H9 (cell line): Measurements from ENCODE around the gene ZFY. TPM values are rescaled to one million over a fixed set of nuclear protein-coding genes. Genes with fewer than 3 reads are reported as not detected.

Experiments
- DNase-seq: peaks from one replicate; pipeline ENCODE4 v3.0.0-alpha.2; 2017
- H2AFZ ChIP-seq: one replicate; pipeline ENCODE4 v1.6.1; 2013; ENCODE audit warnings: mild to moderate bottlenecking, low read length, control low read depth, moderate library complexity
- H2AK5ac ChIP-seq: 2 replicates; pipeline ENCODE4 v1.6.1; 2013; ENCODE audit warnings: low read length, control low read depth, mixed read lengths; ENCODE audit not compliant: insufficient read length
- H2BK120ac ChIP-seq: one replicate; pipeline ENCODE4 v1.6.1; 2013; ENCODE audit warnings: low read depth, mild to moderate bottlenecking, low read length, control low read depth, inconsistent platforms; ENCODE audit not compliant: poor library complexity, severe bottlenecking
- H2BK12ac ChIP-seq: 2 replicates; pipeline ENCODE4 v1.6.1; 2013; ENCODE audit warnings: low read length, control low read depth, mixed read lengths, low read depth; ENCODE audit not compliant: insufficient read length
- H2BK15ac ChIP-seq: 2 replicates; pipeline ENCODE4 v1.6.1; 2013; ENCODE audit warnings: low read depth, low read length, control low read depth
- H2BK20ac ChIP-seq: one replicate; pipeline ENCODE4 v1.6.1; 2013; ENCODE audit warnings: low read depth, mild to moderate bottlenecking, low read length, control low read depth, inconsistent platforms; ENCODE audit not compliant: poor library complexity, severe bottlenecking
- H2BK5ac ChIP-seq: 2 replicates; pipeline ENCODE4 v1.6.1; 2013; ENCODE audit warnings: low read length, control low read depth, mixed read lengths; ENCODE audit not compliant: insufficient read length
- H3K14ac ChIP-seq: 2 replicates; pipeline ENCODE4 v1.6.1; 2013; ENCODE audit warnings: low read length, control low read depth; ENCODE audit not compliant: insufficient read depth
- H3K18ac ChIP-seq: 2 replicates; pipeline ENCODE4 v1.6.1; 2013; ENCODE audit warnings: low read depth, mild to moderate bottlenecking, mixed read lengths, low read length, control low read depth; ENCODE audit not compliant: insufficient read length
- H3K23ac ChIP-seq: 2 replicates; pipeline ENCODE4 v1.6.1; 2013; ENCODE audit warnings: low read length, control low read depth, mixed read lengths, low read depth; ENCODE audit not compliant: insufficient read length
- H3K23me2 ChIP-seq: 2 replicates; pipeline ENCODE4 v1.6.1; 2013; ENCODE audit warnings: low read depth, mild to moderate bottlenecking, mixed read lengths, low read length, control low read depth; ENCODE audit not compliant: insufficient read length, poor library complexity, severe bottlenecking
- H3K27ac ChIP-seq: 2 replicates; pipeline ENCODE4 v1.5.1; 2013; ENCODE audit warnings: low read length, control low read depth, mixed read lengths, low read depth; ENCODE audit not compliant: insufficient read length
- H3K27me3 ChIP-seq: 2 replicates; pipeline ENCODE4 v1.6.1; 2013; ENCODE audit warnings: low read length, control low read depth, inconsistent platforms; ENCODE audit not compliant: insufficient read depth
- H3K4ac ChIP-seq: 2 replicates; pipeline ENCODE4 v1.6.1; 2013; ENCODE audit warnings: low read depth, mild to moderate bottlenecking, control low read depth, inconsistent platforms, low read length, moderate library complexity
- H3K4me1 ChIP-seq: 2 replicates; pipeline ENCODE4 v1.6.1; 2013; ENCODE audit warnings: low read length, control low read depth, inconsistent platforms; ENCODE audit not compliant: insufficient read depth
- H3K4me2 ChIP-seq: 2 replicates; pipeline ENCODE4 v1.6.1; 2013; ENCODE audit warnings: low read length, control low read depth, mixed read lengths; ENCODE audit not compliant: insufficient read length, insufficient read depth
- H3K56ac ChIP-seq: 2 replicates; pipeline ENCODE4 v1.6.1; 2013; ENCODE audit warnings: low read depth, mild to moderate bottlenecking, mixed read lengths, low read length, control low read depth; ENCODE audit not compliant: insufficient read length
- H3K79me1 ChIP-seq: 2 replicates; pipeline ENCODE4 v1.6.1; 2013; ENCODE audit warnings: low read depth, mild to moderate bottlenecking, moderate library complexity, low read length, control low read depth, inconsistent platforms; ENCODE audit not compliant: insufficient read depth, poor library complexity, severe bottlenecking
- H3K79me2 ChIP-seq: 2 replicates; pipeline ENCODE4 v1.6.1; 2013; ENCODE audit warnings: low read length, control low read depth, inconsistent platforms; ENCODE audit not compliant: insufficient read depth
- H3K9ac ChIP-seq: 2 replicates; pipeline ENCODE4 v1.6.1; 2013; ENCODE audit warnings: low read length, control low read depth, mixed read lengths; ENCODE audit not compliant: insufficient read length; ENCODE audit errors: extremely low read depth
- H3K9me3 ChIP-seq: one replicate; pipeline ENCODE4 v1.6.1; 2013; ENCODE audit warnings: low read depth, low read length, inconsistent platforms; ENCODE audit not compliant: control insufficient read depth
- H3T11ph ChIP-seq: one replicate; pipeline ENCODE4 v1.6.1; 2013; ENCODE audit warnings: mild to moderate bottlenecking, low read length, control low read depth, inconsistent platforms
- H4K20me1 ChIP-seq: one replicate; pipeline ENCODE4 v1.6.1; 2013; ENCODE audit not compliant: control insufficient read depth, insufficient read length, insufficient read depth
- H4K5ac ChIP-seq: 2 replicates; pipeline ENCODE4 v1.6.1; 2013; ENCODE audit warnings: low read depth, mild to moderate bottlenecking, mixed read lengths, low read length, control low read depth; ENCODE audit not compliant: insufficient read length
- H4K8ac ChIP-seq: replicated peaks from 2 replicates; pipeline ENCODE4 v1.6.1; 2013; ENCODE audit warnings: low read length, control low read depth, mixed read lengths, low read depth; ENCODE audit not compliant: insufficient read length
- H4K91ac ChIP-seq: 2 replicates; pipeline ENCODE4 v1.6.1; 2013; ENCODE audit warnings: low read depth, mild to moderate bottlenecking, moderate library complexity, mixed read lengths, low read length, control low read depth; ENCODE audit not compliant: insufficient read length
- H3K27ac Mint-ChIP-seq, 3 experiments: 2 replicates in 2 of 3; 3 replicates in 1 of 3; pipeline ENCODE4 v1.8.0; 2020 to 2021; ENCODE audit warnings: mixed read lengths in 3 of 3, mild to moderate bottlenecking in 1 of 3, moderate library complexity in 1 of 3
- H3K27me3 Mint-ChIP-seq: 2 replicates; pipeline ENCODE4 v1.8.0; 2021; ENCODE audit warnings: low read depth, mild to moderate bottlenecking, moderate library complexity, mixed read lengths
- H3K36me3 Mint-ChIP-seq, 3 experiments: 2 replicates in 2 of 3; 3 replicates in 1 of 3; pipeline ENCODE4 v1.8.0; 2020 to 2021; ENCODE audit warnings: low read depth in 3 of 3, mixed read lengths in 3 of 3; ENCODE audit not compliant: insufficient read depth in 1 of 3
- H3K4me1 Mint-ChIP-seq, 2 experiments: 2 replicates each; pipeline ENCODE4 v1.8.0; 2020; ENCODE audit warnings: mixed read lengths in 2 of 2
- H3K4me3 Mint-ChIP-seq, 2 experiments: 2 replicates in 1 of 2; 3 replicates in 1 of 2; pipeline ENCODE4 v1.8.0; 2020 to 2021; ENCODE audit warnings: mild to moderate bottlenecking in 2 of 2, mixed read lengths in 2 of 2, moderate library complexity in 1 of 2
- H3K9me3 Mint-ChIP-seq, 2 experiments: 2 replicates in 1 of 2; 3 replicates in 1 of 2; pipeline ENCODE4 v1.8.0; 2020; ENCODE audit warnings: mild to moderate bottlenecking in 2 of 2, mixed read lengths in 2 of 2, moderate library complexity in 1 of 2
- total RNA-seq: library from RNA; stranded (reverse); gene quantifications from 2 replicates; pipeline ENCODE4 v1.2.1, GENCODE V29; 2021
- TF ChIP-seq, protein P1 (sequence below): fragments of 200-600 bp; sonication (generic); conservative IDR thresholded peaks from 3 replicates; pipeline ENCODE4 v1.8.0; 2021; ENCODE audit warnings: antibody characterized with exemption, mild to moderate bottlenecking

Gene ZFY
- total RNA-seq, 1 experiment from 2014 or later = not detected

DNA sequence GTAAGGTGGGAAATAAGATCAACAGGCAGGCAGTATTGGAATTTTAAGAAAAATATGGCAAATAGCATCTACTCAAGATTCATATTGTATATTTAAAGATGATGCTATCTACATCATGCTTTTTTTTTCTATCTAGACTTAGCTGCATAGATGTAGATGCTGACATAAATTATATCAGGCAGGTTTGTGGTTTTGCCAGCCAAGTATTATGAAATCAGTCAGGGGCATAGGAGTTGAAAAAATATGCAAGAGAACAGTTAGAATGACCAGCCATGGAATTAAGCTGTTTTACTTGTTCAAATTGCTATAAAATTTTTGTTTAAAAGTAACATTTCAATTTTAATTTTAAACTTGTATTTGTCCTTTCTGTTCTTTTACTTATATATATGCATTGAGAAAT is 34.4 kb downstream of the ZFY start:
- no peak overlapping the region for H4K91ac ChIP-seq
- no peaks in the 10 kb centered on the region for H3K9me3 Mint-ChIP-seq
- no peak overlapping the region for H2AFZ ChIP-seq
- H3K23me2 ChIP-seq = no peaks in the 10 kb centered on the region
- no peaks in the 10 kb centered on the region for H3K36me3 Mint-ChIP-seq
- no peak overlapping the region for H4K5ac ChIP-seq
- H3K27me3 ChIP-seq = no peaks in the 10 kb centered on the region
- no peaks in the 10 kb centered on the region for H3K27me3 Mint-ChIP-seq
- DNase-seq = no peak
- no peak overlapping the region for H3K4ac ChIP-seq
- H3K9me3 ChIP-seq = no peaks in the 10 kb centered on the region
- H3K14ac ChIP-seq = no peak overlapping the region
- H3K9ac ChIP-seq = no peak overlapping the region
- H3K4me2 ChIP-seq = no peak overlapping the region
- H3K4me1 Mint-ChIP-seq = no peaks in the 10 kb centered on the region
- H4K8ac ChIP-seq = no peak overlapping the region
- H4K20me1 ChIP-seq = no peaks in the 10 kb centered on the region
- H3K79me2 ChIP-seq = no peaks in the 10 kb centered on the region
- H3K4me1 ChIP-seq = no peaks in the 10 kb centered on the region
- no peaks in the 10 kb centered on the region for H3K79me1 ChIP-seq
- no peak overlapping the region for H3K23ac ChIP-seq
- H2BK120ac ChIP-seq = no peak overlapping the region
- H2AK5ac ChIP-seq = no peak overlapping the region
- no peak overlapping the region for H2BK20ac ChIP-seq
- H3T11ph ChIP-seq = no peak overlapping the region
- no peak overlapping the region for H2BK15ac ChIP-seq
- H2BK12ac ChIP-seq = no peak overlapping the region
- no peak overlapping the region for H3K18ac ChIP-seq
- H3K27ac ChIP-seq = no peak overlapping the region
- TF ChIP-seq, protein P1, sequence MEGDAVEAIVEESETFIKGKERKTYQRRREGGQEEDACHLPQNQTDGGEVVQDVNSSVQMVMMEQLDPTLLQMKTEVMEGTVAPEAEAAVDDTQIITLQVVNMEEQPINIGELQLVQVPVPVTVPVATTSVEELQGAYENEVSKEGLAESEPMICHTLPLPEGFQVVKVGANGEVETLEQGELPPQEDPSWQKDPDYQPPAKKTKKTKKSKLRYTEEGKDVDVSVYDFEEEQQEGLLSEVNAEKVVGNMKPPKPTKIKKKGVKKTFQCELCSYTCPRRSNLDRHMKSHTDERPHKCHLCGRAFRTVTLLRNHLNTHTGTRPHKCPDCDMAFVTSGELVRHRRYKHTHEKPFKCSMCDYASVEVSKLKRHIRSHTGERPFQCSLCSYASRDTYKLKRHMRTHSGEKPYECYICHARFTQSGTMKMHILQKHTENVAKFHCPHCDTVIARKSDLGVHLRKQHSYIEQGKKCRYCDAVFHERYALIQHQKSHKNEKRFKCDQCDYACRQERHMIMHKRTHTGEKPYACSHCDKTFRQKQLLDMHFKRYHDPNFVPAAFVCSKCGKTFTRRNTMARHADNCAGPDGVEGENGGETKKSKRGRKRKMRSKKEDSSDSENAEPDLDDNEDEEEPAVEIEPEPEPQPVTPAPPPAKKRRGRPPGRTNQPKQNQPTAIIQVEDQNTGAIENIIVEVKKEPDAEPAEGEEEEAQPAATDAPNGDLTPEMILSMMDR = no peak
- no peak overlapping the region for H3K56ac ChIP-seq
- no peak overlapping the region for H3K4me3 Mint-ChIP-seq
- no peak overlapping the region for H2BK5ac ChIP-seq
- H3K27ac Mint-ChIP-seq = no peak overlapping the region
